AG09319 (cell line): ENCODE measurements around the gene CCDC93.

Experiments used
- DNase-seq: peaks from one replicate; pipeline ENCODE4 v3.0.0-alpha.2; 2010; ENCODE audit warnings: low read depth; ENCODE audit errors: extremely low read depth
- CTCF ChIP-seq: IDR thresholded peaks from 2 replicates; pipeline ENCODE4 v1.5.1; 2011; ENCODE audit warnings: low read depth, mild to moderate bottlenecking, inconsistent platforms, low read length, moderate library complexity

Gene CCDC93

GRCh38 chr2:117987121-117987520, 26.7 kb downstream of the CCDC93 start:
- no peak for DNase-seq
- no peak for TF ChIP-seq CTCF

DNA sequence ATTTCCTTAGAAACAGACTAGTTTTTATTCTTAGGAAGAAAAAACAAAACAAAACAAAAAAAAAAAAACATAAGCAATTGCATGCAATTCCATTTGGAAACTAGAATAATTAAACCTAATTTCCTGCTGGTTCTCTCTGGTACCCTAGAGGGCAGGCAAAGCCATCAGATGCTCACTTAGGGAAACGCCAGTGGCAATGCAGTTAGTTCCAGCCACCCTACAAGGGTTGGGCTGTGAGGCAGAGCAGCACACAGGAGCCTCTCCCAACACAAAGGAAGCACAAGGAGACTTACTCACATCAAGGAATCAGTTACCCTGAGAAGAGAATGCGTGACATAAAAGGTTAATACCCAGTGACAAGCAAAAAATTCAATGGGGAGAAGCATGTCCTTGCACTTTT, 28.8 kb downstream of the CCDC93 start:
- DNase-seq, result no peak
- TF ChIP-seq CTCF, result no peak; the same call in 1 of the 2 replicates

DNA sequence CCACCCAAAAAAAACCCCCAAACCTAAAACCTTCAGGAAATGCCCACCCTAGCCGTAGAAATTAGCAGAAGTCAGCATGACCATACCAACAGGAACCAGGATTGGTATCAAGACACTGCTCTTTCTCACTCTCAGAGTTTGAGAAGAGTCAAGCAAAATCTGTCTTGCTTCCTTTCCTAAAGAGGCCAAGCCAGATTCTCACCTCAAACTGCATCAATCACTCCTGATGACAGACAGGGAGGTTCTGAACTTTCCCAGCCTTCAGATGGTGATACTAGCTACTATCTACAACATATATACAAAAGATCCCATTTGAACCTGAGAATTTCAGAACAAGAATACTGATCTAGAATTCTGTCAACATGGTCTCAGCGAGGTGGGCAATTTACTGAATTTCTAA, 29.7 kb downstream of the CCDC93 start:
- TF ChIP-seq CTCF, result no peak
- DNase-seq, result no peak

GRCh38 chr2:117983040-117983439, 30.8 kb downstream of the CCDC93 start:
- TF ChIP-seq CTCF, result no peak
- no peak for DNase-seq

GRCh38 chr2:117982376-117983033, 31.4 kb downstream of the CCDC93 start:
- no peak for TF ChIP-seq CTCF
- DNase-seq, result no peak

GRCh38 chr2:117981810-117982209, 32.1 kb downstream of the CCDC93 start:
- no peak for TF ChIP-seq CTCF

GRCh38 chr2:117980783-117981676, 32.8 kb downstream of the CCDC93 start:
- no peak for TF ChIP-seq CTCF
- DNase-seq, result peak; percentile 77

More at GRCh38 chr2:117981810-117982209, 32.1 kb downstream of the CCDC93 start:
- DNase-seq, result no peak
